ENCODE results near the gene EPAS1.

The EPAS1 gene

DNA sequence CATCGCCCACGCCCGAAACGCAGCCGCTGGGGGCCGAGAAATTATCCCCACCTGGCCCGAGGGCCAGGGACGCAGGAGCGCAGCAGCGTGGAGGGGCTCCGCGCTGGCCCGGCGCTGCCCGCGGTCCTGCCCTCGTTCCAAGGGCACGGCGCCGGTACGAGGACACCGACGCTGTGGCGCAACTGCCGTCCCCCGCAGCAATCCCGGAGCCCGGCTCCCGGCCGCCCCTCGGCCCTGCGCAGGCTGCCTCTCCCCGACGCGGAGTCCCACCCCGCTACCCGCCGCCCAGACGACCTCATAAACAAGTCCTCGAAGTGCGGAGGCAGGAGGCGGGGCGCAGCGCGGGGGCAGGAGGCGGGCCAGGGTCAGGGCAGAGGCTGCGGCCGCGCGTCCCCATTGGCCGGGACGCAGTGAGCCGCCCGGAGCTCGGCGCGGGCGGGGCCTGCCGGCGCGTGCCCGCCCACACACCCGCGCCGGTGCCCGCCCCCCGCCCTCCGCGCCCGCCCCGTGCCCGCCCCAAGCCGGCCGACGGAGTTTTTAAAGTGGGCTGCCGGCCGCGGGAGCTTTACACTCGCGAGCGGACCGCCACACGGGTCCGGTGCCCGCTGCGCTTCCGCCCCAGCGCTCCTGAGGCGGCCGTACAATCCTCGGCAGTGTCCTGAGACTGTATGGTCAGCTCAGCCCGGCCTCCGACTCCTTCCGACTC, at the start of gene EPAS1:
Gene EPAS1, plus strand, starts transcription at position 568 of the 706 bp plus-strand sequence. CDS start 505 bp downstream, outside the sequence.
- peak; percentile 38 to 68 for DNase-seq (ENCODE audit: low read depth in 2 of 2)

DNA sequence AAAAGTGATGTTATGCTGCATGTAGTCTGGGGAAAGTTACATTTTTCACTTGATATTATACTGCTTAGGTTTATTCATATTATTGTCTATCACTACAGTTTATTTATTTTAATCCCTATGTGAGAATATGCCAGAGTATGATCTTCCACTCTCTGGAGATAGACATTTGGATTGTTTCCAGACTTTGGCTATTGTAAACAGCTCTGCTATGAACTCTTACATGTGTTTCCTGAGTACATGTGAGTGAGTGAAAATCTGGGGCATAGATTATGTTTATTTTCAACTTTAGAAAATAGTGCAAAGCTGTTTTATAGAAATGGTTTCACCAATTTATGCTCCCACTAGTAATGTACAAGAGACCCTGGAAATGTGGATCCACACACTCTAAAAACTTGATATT, 49.0 kb upstream of the EPAS1 start:
- no peak for DNase-seq (ENCODE audit: low read depth in 2 of 2)

DNA sequence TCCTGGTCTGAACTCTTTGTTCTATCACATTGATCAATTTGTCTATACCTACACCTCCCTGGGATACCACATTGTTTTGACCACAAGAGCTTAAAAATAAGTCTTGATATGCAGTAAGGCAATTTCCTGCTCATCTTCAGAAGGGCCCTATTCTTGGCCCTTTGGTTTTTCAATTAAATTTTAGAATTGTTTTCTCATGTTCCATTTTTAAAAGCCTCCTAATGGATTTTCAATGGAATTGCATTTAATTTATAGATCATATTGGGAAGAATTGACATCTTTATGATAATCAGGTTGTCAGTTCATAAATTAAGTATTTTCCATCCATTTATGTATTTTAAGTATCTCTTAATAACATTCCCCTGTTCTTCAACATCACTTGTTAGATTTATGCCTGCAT, 47.6 kb upstream of the EPAS1 start:
- DNase-seq (ENCODE audit: low read depth in 2 of 2), result no peak

DNA sequence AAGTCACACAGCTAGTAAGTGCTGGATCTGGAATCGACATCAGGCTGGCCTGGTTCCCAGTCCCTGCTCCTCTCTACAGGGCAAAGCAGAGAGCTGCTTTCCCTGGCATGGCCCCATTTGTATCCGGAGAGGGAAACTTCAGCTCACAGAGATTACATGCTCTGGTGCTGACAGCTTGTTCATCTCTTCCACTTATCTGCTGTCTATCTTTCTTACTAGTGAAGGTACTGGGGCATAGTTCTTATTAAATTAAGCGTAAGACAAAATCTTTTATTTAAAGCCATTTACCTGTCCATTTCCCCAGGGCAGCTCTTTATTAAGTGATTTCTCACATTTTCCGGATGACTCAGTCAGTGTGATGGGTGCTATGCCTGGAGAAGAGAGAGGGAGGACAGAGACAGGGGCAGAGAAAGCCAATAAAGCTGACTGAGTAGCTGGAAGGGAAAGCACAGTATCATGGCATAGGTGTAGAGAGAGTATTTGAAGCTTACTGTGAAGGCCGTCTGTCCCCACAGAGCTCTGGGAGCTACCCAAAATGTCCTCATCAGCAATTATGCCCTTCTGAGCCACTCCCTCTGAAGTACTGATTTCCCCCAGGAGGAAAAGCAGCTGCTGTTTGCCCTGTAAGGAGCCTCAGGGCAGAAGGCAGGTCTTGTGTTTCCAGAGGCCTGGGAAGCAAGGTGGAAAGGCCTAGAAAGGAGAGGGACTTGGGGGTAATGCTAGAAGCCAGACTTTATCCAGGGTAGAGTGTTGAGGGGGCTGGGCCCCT, 44.1 kb upstream of the EPAS1 start:
- no peak for DNase-seq (ENCODE audit: low read depth in 2 of 2)

DNA sequence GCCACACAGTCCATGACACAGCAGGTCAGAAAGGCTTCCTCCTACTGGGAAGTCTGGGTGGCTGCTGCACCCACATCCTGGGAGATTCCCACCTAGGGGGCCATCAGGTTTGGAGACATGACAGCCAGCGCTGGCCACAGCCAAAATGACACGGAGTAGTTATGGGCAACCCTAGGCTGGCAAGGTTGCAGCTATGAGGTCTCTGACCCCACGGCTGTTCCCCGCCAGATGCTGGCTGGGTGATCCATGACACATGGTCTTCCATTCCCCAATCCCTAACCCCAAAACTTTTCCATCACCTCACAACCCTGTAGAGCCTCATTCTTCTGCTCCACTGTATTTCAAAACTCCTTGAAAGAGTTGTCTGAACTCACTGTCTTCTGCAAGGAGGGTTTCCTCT, 42.7 kb upstream of the EPAS1 start:
- no peak for DNase-seq (ENCODE audit: low read depth in 2 of 2)

DNA sequence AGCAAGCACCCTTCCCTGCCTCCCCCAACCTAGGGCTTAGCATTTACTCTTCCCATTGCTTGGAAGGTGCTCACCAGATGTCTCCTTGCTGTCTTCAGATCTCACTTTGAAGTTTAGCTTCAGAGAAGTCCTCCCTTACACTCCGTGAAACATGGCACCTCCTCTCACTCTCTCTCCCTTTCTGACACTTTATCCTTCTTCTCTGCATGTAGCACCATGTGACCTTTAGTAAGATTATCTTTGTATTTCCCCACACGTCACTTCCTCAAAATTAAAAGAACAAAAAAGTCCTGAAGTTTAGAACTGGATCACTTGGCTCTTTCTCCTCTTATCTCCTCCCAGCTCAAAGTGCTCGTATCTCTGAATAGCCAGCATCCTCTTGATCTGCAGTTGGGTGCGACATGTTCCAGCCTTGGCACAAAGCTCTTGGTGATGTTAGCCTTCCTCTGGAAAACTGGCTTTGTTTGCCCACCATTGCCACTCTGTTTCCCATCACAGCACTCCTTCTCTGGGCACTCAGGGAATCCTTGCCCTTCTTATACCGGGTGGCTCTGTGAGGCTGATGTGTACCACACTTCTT, 40.6 kb upstream of the EPAS1 start:
- DNase-seq (ENCODE audit: low read depth in 2 of 2), result no peak

DNA sequence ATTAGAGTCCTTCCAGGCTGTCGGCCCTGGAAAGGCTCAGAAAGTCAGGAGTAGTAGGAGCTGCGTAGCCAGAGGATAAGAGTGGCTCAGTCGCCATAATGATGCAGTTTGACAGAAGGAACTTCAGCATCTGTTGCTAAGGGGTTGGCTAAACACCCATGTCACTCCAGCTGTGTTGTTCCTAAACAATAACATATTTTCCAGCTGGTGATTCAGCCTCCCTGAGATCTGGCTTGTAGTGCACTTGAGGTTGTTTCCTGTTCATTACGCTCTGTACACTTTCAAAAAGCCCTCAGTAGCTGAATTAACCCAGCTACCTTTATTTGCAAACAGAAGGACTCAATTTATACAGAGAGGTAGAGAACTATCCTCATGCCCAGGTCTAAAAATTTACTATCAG, 39.7 kb upstream of the EPAS1 start:
- DNase-seq (ENCODE audit: low read depth in 2 of 2), result no peak

DNA sequence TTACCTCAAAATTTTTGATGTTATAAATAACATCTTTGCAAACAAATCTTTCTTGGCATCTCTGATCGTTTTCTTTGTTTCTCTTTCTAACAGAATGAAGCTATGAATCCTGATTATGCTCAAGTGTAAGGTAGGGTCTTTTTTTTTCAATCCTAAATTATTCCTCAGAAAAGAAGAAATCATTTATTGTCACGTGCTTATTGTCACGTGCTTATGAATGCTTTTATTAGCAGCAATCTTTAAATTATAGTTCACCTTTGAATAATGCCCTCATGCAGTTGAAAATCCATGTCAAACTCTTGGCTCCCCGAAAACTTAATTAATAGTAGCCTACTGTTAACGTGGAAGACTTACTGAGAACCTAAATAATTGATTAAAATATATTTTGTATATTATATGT, 39.2 kb upstream of the EPAS1 start:
- no peak for DNase-seq (ENCODE audit: low read depth in 2 of 2)

DNA sequence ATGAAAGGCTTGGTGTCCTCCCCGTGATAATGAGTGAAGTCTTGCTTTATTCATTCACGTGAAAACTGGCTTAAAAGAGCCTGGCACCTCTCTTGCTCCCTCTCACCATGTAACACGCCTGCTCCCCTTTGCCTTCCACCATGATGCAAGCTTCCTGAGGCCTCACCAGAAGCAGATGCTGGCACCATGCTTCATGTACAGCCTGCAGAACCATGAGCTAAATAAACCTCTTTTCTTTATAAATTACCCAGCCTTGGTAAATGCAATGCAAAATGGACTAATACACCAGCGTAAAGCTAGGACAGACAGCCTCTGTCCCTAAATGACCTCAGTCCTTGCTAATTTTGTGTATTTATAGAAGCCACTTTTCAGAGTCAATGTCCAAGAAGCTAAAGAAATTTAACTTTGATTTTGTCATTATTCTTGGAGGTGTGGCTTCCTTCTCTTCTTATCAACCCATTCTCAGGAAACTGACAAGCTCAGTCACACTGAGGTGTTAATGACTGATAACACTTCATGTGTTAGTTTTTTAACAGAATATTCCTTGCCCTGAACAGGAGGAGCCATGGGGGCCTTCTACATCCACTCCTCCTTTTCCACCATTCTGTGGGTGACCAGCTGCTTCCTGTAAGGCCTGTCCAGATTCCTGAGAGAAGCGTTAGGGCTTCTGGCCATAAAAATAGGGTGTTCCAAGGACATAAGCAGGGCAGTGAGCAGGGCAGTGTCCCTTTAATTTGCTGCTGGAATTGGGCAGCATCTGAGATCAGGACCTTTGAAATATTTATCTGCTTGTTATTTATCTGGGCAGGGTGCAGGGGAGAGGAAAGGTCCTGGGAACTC, 38.0 kb upstream of the EPAS1 start:
- DNase-seq (ENCODE audit: low read depth in 2 of 2), result no peak

DNA sequence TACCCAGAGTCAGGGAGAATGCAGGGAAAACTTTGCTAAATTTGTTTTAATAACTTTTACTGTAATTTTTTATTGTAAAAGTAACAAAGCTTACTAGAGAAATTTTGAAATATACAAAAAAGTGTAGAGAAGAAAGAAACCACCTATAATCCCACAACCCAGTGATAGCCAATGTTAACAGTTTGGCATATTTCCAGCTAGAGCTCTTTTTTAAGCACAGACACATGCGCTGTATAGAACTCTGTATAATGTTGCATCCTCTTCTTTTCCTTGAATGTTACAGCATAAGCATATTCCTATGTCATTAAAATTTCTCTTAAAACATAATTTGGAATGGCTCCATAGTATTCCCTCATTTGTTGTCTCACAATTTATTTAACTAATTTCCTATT, 37.4 kb upstream of the EPAS1 start:
- DNase-seq (ENCODE audit: low read depth in 2 of 2), result no peak

DNA sequence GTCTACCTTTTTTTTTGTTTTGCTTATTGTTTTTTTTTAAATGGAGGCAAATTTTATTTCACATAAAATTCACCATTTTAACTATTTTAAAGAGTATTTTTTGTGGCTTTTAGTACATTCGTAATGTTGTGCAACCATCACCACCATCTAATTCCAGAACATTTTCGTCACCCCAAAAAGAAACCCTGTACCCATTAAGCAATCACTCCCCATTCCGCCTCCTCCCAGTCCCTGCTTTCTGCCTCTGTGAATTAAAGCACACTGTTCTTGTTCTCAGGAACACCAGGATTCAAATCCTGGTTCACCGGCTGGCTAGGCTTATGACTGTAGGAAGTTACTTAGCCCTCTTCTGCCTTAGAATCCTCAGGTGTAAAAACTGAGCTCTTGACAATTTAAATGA, 36.9 kb upstream of the EPAS1 start:
- no peak for DNase-seq (ENCODE audit: low read depth in 2 of 2)

DNA sequence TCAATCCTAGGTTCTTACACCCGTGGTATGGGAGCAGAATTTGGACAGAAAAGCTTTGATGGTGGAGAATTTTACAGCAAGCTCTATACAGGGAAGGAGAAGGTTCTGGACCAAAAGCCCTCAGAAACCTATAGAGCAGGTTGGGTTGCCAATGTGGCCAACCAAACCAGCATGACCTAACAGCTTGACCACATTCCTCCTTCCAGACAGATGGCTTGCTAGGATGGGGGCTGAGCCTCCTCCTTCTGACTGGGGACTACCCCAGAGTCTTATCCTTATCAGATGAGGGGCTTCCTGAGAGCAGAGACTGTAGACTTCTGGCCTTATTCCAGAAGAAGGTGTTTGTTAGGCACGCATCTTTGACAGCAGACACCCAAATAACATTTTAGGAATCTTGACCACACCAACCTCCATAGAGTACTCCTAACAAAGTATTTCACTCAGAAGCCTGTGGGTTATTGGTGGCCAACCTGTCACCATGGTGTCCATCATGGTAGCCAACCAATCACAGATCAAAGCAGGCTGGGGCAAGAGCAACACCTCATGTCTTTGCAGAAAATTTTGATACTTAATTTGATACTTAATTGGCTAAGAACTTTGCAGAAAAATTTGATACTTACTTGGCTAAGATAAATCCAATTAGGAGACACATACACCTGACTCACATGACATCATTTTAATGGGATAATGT, 34.8 kb upstream of the EPAS1 start:
- DNase-seq (ENCODE audit: low read depth in 2 of 2), result no peak

DNA sequence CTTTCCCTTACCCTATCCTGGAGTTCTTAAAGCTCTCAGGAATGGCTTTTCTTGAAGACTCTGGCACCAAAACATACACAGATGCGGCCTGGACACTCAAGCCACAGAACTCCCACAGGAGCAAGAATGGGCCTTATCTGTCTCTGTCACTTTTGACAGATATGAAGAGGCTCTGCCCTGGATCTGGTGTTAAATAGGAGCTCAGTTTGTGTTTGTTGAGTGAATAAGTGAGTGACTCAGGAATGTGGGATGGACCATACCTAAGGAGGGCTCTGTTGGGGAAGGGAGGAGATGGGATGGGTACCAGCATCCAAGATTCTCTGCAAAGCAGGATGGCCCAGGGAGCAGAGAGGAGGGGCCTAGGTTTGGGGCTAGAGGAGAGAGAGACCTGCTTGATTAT, 33.9 kb upstream of the EPAS1 start:
- DNase-seq (ENCODE audit: low read depth in 2 of 2), result no peak

DNA sequence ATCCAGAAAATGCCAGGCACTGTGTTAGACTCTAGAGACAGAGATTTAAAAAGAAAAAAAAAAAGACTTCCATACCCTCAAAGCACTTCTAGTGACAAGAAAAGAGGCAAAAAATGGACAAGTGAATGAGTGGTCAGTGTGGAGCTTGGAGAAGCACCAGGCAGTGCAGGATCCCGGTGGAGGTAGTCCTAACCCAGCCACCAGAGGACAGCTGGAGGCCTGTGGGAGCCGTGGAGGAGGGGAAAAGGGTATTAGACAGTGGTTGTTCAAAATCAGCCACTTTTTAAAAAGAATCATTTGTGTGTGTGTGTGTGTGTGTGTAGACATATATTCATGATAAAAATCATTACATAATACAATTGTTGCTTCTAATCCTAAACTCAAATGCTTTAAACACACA, 32.8 kb upstream of the EPAS1 start:
- DNase-seq (ENCODE audit: low read depth in 2 of 2), result no peak

DNA sequence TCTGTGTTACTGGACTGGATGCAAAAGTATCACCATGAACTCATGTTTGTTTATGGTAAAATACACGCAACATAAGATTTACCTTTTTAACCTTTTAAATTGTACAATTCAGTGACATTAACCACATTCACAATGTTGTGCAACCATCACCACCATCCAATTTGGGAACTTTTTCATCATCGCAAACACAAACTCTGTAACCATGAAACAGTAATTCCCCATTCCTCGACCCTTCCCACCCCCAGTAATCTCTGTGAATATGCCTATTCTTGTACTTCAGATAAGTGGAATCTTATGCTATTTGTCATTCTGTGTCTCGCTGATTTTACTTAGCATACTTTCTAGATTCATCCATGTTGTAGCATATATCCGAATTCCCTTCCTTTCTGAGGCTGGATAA, 31.1 kb upstream of the EPAS1 start:
- DNase-seq (ENCODE audit: low read depth in 2 of 2), result no peak

DNA sequence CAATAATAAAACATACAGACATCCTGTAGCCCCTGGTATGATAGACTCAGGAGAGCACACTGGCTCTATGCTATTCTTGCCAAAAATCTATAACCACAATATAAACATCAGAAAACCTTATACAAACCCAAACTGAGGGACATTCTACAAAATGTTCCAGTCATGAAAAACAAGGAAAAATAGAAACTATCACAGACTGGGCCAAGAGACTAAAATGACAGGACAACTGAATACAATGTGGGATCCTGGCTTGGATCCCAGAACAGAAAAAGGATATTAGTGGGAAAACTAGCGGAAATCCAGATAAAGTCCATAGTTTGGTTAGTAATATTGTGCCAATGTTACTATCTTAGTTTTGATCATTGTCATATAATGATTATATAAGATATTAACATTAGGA, 29.6 kb upstream of the EPAS1 start:
- DNase-seq (ENCODE audit: low read depth in 2 of 2), result no peak

DNA sequence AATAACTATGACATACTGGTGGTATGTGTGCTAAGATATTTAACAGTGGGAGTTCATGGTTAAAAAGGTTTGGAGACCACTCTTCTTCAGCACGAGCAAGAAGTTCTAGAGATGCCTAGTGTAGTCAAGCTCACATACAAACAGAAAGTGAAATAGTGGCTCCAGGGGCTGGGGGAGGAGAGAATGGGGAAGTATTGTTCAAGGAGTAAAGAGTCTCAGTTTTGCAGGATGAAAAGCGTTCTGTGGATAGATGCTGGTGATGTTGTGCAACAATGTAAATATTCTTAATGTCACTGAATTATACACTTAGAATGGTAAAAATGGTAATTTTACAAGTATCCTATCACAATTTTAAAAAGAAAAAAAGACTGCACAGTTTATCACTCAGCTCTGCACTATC, 29.0 kb upstream of the EPAS1 start:
- no peak for DNase-seq (ENCODE audit: low read depth in 2 of 2)

DNA sequence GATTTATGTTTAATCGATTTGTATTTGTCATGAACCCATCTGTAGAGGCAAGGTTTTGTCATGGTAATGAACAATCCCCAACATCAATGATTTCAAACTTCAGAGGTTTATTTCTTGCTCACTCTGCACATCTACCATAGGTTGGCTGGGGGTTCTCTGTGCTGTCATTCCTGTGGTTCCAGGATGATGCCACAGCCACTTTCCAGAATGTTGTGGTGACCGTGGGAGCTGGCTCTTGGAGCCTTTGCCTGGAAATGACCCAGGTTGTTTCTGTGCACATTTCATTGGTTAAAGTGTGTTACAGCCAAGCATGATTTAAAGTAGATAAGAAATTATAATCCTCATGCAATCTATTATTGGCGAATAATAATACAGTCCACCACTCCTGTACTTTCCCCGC, 28.2 kb upstream of the EPAS1 start:
- no peak for DNase-seq (ENCODE audit: low read depth in 2 of 2)

DNA sequence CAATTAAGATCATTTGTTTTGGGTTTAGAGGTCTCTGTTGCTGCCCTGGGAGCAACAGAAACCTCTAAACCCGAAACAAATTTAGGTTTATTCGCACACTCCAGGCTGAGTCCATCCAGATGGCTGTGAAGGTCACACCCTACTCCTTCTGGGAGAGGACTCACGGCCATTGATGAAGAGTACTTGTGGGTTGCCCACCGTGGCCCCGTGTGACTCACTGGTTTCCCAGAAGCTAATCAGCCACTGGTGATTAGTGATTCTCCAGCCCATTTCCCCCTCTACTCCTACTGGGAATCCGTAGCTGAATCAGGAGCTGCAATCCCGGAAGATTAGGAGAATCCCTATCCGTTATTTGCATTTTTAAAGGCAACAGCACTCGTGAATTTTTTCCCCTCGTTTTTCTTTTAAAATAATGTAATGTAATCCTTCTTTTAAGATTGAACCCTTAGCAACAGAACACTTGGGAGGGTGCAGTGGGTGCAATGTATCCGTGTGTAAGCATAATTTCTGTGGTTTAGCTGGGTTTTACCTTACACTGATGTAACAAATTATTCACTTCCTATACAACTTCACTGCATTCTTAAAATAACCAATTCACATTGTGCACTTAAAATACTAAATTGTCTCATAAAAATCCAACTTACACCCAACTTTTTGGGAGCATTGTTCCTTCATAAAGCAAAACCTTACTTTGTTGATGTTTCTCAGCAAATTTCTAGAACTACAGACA, 27.5 kb upstream of the EPAS1 start:
- no peak for DNase-seq (ENCODE audit: low read depth in 2 of 2)

DNA sequence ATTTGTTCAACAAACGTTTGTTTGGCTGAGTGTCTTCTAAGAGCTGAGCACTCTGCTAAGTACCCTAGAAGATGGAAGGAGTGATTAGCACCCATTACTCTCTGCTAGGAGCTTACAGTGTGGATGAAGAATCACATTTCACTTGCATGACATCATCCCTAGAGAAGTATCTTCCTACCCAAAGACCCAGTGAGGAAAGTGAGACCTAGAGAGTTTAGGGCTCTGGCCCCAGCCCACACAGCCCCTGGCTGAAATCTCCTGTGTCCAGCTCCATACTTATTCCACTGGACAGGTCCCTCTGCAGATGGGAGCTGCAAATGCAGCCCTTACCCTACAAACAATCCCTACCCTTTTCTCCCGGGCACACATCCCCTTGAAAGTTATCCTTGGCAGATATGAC, 26.8 kb upstream of the EPAS1 start:
- DNase-seq (ENCODE audit: low read depth in 2 of 2), result no peak
